Bronchial epithelial cell (primary cell): ENCODE measurements around the gene IFTAP. TPM values are rescaled to one million over a fixed set of nuclear protein-coding genes. Genes with fewer than 3 reads are reported as not detected.

Experiments used
- DNase-seq: peaks from one replicate; pipeline ENCODE4 v3.0.0-alpha.2; 2010; ENCODE audit warnings: low read depth
- FAIRE-seq: peaks from 2 replicates; lab custom pipeline; 2011; peaks lifted over from hg19 to GRCh38; lab: Jason Lieb, UNC
- H3K27me3 ChIP-seq: 2 replicates; pipeline ENCODE4 v1.5.1; 2011; ENCODE audit warnings: low read length; ENCODE audit not compliant: control insufficient read depth, insufficient read depth
- H3K36me3 ChIP-seq: 2 replicates; pipeline ENCODE4 v1.5.1; 2011; ENCODE audit warnings: low read length; ENCODE audit not compliant: control insufficient read depth, insufficient read depth
- H3K4me3 ChIP-seq: 2 replicates; pipeline ENCODE4 v1.5.1; 2011; ENCODE audit warnings: mild to moderate bottlenecking, low read depth, low read length, control low read depth
- CTCF ChIP-seq: IDR thresholded peaks from 2 replicates; pipeline ENCODE4 v1.5.1; 2011; ENCODE audit warnings: mild to moderate bottlenecking, moderate library complexity, low read length, control low read depth, inconsistent platforms; ENCODE audit not compliant: insufficient read depth, severe bottlenecking
- total RNA-seq: library from RNA; depleted of rRNA; stranded (reverse); fragments of >200 nt; gene quantifications from 2 replicates; pipeline ENCODE4 v1.2.1, GENCODE V29; 2014

IFTAP gene
- total RNA-seq, 1 donor from 2014 or later: 16.1 TPM

- Histone ChIP-seq H3K4me3 (no peak overlapping the region), H3K27me3 (no peaks in the 10 kb centered on the region), H3K36me3 (no peaks in the 10 kb centered on the region)
- no peak for TF ChIP-seq CTCF
- FAIRE-seq: no peak
- DNase-seq: no peak
Observed at GRCh38 chr11:36688571-36689291, 94.4 kb downstream of the IFTAP start.

- TF ChIP-seq CTCF: no peak
- DNase-seq: no peak
- no peaks in the 10 kb centered on the region for H3K27me3 ChIP-seq
- FAIRE-seq: no peak
- H3K36me3 ChIP-seq: no peaks in the 10 kb centered on the region
- H3K4me3 ChIP-seq: no peak overlapping the region
Observed at GRCh38 chr11:36689442-36689841, 95.1 kb downstream of the IFTAP start.

- FAIRE-seq (no peak), DNase-seq (no peak)
- H3K27me3 ChIP-seq: peaks cover 2% of the 10 kb centered on the region
- H3K36me3 ChIP-seq: no peaks in the 10 kb centered on the region
- TF ChIP-seq CTCF: no peak
- H3K4me3 ChIP-seq: no peak overlapping the region
Observed at GRCh38 chr11:36692704-36693103, 98.4 kb downstream of the IFTAP start.

GRCh38 chr11:36693139-36693843 lies 99.0 kb downstream of the IFTAP start:
- Histone ChIP-seq H3K36me3 (no peaks in the 10 kb centered on the region), H3K4me3 (no peak overlapping the region), H3K27me3 (peaks cover 2% of the 10 kb centered on the region)
- no peak for DNase-seq
- no peak for TF ChIP-seq CTCF
- FAIRE-seq: no peak

- H3K27me3 ChIP-seq: peaks cover 2% of the 10 kb centered on the region
- H3K4me3 ChIP-seq: no peak overlapping the region
- FAIRE-seq (no peak), DNase-seq (no peak)
- H3K36me3 ChIP-seq: no peaks in the 10 kb centered on the region
- TF ChIP-seq CTCF: no peak
Observed at GRCh38 chr11:36695111-36695510, 100.8 kb downstream of the IFTAP start.
